Subcutaneous adipose tissue (tissue), 4 donors: Measurements from ENCODE around the gene EYA2. TPM values are rescaled to one million over a fixed set of nuclear protein-coding genes. Genes with fewer than 3 reads are reported as not detected.

Experiments used
- total RNA-seq, 4 donors: library from RNA; depleted of rRNA; stranded (reverse); fragments of >200 nt; gene quantifications; one replicate each; pipeline ENCODE4 v1.1.0, GENCODE V29; 2016
- TF ChIP-seq, protein P1 (sequence below): fragments of 450-650 bp; IDR thresholded peaks from one replicate; pipeline ENCODE4 v1.5.1; 2016; ENCODE audit warnings: low read depth, mild to moderate bottlenecking, control low read depth, antibody characterized with exemption, moderate library complexity

The EYA2 gene
- total RNA-seq, 4 donors from 2014 or later, result 1.3 to 4.7 (median 2.8) TPM

DNA sequence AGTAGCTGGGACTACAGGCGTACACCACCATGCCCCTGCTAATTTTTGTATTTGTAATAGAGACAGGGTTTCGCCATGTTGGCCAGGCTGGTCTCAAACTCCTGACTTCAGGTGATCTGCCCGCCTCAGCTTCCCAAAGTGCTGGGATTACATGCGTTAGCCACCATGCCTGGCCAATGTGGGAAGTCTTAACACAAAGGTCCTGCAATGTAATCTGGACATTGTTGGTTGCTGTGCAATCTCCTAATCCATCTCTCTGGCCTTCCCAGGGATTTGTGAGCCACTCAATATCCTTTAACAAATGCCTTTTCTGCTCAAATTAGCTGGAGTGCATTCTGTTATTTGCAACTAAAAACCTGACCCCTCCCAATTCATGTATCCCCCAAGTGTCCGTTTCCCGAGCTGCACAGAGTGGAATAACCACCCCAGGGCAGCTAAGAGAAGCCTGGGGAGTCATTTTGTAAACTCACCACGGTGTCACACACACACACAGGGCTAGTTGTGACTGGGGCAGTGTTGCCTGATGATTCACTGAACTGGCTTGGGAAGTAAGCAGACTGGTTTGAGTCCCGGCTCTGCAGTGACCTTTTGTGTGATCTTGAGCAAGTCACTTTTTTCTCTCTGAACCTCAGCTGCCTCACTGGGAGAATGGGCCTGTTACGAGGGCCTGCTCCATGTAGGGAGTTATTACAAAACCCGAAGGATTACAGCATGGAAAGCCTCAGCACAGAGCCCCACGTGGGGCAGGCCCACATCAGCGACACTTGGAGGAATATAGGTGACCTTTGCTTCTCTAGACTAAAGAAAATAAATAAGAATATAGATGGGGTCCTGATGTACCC, 309.6 kb downstream of the EYA2 start:
- TF ChIP-seq, protein P1, sequence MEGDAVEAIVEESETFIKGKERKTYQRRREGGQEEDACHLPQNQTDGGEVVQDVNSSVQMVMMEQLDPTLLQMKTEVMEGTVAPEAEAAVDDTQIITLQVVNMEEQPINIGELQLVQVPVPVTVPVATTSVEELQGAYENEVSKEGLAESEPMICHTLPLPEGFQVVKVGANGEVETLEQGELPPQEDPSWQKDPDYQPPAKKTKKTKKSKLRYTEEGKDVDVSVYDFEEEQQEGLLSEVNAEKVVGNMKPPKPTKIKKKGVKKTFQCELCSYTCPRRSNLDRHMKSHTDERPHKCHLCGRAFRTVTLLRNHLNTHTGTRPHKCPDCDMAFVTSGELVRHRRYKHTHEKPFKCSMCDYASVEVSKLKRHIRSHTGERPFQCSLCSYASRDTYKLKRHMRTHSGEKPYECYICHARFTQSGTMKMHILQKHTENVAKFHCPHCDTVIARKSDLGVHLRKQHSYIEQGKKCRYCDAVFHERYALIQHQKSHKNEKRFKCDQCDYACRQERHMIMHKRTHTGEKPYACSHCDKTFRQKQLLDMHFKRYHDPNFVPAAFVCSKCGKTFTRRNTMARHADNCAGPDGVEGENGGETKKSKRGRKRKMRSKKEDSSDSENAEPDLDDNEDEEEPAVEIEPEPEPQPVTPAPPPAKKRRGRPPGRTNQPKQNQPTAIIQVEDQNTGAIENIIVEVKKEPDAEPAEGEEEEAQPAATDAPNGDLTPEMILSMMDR, result no peak

DNA sequence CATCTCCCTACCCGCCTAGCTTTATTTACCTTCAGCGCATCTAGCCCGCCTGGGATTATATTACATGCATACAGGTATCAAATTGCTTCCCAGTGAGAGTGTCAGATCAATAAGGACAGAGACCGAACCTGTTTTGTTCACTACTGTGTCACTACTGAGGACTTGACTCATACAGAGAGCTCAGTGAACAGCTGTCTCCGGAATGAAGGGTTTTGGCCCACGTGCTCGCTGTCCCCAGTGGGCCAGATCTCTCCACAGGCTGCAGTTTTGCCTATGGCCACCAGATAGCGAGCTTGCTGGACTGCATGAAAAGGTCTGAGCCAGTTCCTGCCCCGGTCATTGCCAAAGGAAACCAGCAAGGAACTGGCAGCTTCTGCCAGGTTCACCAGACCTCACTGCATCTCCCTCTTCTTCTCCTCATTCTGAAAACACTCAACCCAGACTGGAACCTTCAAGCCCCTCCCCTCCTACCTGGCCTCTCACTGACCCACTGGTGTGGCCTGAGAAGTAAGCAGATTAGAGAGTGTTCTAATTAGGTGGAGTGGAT, 311.0 kb downstream of the EYA2 start:
- TF ChIP-seq, protein P1, result no peak

DNA sequence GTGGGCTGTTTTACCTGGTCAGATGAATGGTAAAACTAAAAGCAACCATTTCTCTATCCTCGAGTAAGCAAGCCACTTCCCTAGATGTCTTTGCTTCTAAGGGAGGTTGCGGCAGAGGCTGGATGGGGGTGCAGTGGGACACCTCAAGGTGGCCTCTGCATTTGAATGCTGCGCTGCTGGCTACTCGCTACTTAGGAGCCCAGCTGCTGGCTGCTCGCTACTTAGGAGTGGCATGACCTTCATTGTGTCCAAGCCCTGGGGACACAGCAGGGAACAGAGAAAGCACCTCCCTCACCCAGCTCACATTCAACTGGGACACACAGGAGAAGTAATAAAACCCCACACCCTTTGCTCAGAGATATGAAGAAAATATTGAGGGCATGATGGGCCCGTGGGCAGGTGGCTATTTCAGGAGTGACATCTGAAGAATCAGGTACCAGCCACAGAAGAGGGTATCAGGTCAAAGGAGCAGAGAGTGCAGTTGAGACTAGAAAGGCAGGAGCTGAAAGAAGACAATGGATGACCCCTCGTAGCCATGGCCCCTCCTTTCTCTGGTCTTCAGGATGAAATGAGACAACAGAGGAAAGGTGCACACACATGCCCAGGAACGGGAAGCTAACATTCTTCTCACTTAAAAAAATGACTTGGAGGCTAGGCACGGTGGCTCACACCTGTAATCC, 312.5 kb downstream of the EYA2 start:
- TF ChIP-seq, protein P1, result peak; percentile 9

DNA sequence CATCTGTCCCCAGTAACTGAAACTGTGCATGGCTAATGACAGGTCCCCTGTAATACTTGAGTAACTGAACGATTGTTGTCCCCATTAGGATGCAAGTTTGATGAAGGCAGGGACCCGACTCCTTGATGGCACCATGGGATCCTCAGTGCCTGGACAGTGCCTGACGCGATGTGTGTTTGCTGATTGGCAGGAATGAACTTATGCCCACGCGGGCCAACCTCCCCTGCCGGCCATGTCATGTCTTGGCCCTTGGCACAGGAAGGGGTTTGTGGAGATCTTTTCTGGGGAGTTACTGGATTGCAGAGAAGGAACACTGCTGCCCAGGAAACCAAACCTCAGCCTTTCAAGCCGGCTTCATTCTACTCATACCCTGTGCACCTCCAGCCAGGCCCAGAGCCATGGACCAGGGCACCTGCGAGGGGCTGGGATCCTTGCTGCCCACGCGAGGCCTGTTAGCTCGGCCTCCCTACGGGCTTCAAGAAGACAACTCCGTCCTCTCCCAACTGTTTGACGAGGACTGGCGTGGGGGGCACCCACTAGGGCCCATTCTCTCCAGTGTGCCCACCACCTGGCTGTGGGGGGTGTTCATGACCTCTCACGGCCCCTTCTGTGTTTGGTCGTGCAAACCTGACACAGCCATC, 314.0 kb downstream of the EYA2 start:
- TF ChIP-seq, protein P1, result no peak

DNA sequence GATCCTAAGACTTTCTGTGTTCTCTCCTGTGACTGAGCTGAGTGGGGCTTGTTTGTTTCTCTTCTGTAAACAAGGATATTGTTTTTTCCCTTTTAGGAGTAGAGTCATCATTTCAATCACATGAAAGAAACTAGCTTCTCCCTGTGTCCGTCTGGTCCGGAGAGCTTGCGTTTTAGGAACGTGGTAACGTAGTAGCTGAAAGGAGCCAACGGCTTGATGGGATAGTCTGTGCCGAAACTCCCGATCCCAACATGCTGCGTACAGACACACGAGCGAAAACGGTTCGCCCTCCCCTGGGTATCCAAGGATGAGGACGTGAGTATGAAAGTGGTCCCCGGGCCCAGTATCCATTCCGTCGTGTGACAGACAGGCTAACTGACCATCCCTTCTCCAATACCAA, 315.3 kb downstream of the EYA2 start:
- TF ChIP-seq, protein P1, result no peak

DNA sequence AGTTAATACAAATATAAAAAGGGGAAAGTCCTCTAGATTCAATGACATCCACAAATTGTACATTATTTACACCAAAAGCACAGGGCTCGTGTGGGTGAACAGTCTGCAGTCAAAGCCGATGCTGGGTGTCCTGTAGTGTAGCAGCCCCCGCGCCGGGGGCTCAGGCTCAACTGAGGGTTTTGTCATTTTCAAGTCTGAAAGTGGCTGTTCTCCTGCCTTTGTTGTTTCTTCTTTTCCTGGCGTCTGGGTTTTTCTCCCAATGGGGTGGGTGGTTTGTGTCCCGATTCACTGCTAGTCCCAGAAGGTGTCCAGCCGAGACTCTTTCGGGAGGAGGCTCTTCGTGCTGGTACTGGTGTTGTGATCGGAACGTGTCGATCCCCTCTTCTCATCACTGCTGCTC, 315.8 kb downstream of the EYA2 start:
- TF ChIP-seq, protein P1, result no peak

DNA sequence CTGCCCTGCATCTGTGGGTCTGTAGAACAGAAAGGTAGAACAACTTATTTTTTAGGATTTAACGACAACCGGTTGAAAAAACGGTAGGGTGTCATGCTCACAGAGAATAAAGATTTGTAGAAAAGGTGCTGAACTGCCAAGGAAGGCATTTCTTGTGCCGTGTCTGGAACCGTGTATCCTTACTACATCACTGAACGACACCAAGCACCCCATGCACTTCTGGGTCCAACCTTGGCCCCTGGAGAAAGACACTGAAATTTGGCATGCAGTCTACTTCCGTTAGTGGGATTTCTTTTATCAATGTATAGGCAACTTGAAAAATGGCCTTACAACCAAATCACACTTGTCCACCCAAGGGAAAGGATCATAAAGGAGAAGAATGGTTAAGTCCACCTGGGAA, 316.4 kb downstream of the EYA2 start:
- TF ChIP-seq, protein P1, result no peak
